GM08714 (cell line): Measurements from ENCODE around the gene NTSR1.

Source experiments
- H3K4me3 ChIP-seq: fragments of 200-500 bp; sonication (Bioruptor generic); 2 replicates; pipeline ENCODE4 v1.5.1; 2014; ENCODE audit warnings: mild to moderate bottlenecking, low read length, inconsistent platforms
- ZNF274 ChIP-seq: IDR thresholded peaks from 2 replicates; pipeline ENCODE4 v1.6.1; 2012; ENCODE audit warnings: mild to moderate bottlenecking, low read depth, low read length

Gene NTSR1

GRCh38 chr20:62748311-62748710, 39.7 kb downstream of the NTSR1 start:
- TF ChIP-seq ZNF274: no peak
- no peak overlapping the region for H3K4me3 ChIP-seq

- no peak for TF ChIP-seq ZNF274
- H3K4me3 ChIP-seq: no peak overlapping the region
Measured at GRCh38 chr20:62749851-62750445, 41.3 kb downstream of the NTSR1 start.

- no peak overlapping the region for H3K4me3 ChIP-seq
- no peak for TF ChIP-seq ZNF274
Measured at GRCh38 chr20:62751551-62752150, 43.0 kb downstream of the NTSR1 start.

GRCh38 chr20:62752181-62752670, 43.6 kb downstream of the NTSR1 start:
- TF ChIP-seq ZNF274: no peak

GRCh38 chr20:62752671-62753501, 44.2 kb downstream of the NTSR1 start:
- TF ChIP-seq ZNF274: no peak
- H3K4me3 ChIP-seq: no peak overlapping the region

More at GRCh38 chr20:62752181-62752670, 43.6 kb downstream of the NTSR1 start:
- no peak overlapping the region for H3K4me3 ChIP-seq

- TF ChIP-seq ZNF274: no peak
- H3K4me3 ChIP-seq: no peak overlapping the region
Measured at GRCh38 chr20:62753626-62754025, 45.0 kb downstream of the NTSR1 start.

GRCh38 chr20:62754122-62754990, 45.7 kb downstream of the NTSR1 start:
- no peak overlapping the region for H3K4me3 ChIP-seq
- no peak for TF ChIP-seq ZNF274

- no peak overlapping the region for H3K4me3 ChIP-seq
- TF ChIP-seq ZNF274: no peak
Measured at GRCh38 chr20:62754991-62755356, 46.3 kb downstream of the NTSR1 start.

- TF ChIP-seq ZNF274: no peak
Measured at GRCh38 chr20:62755817-62756724, 47.4 kb downstream of the NTSR1 start.

GRCh38 chr20:62758226-62758912, 49.7 kb downstream of the NTSR1 start:
- H3K4me3 ChIP-seq: no peak overlapping the region
- no peak for TF ChIP-seq ZNF274

More at GRCh38 chr20:62755817-62756724, 47.4 kb downstream of the NTSR1 start:
- no peak overlapping the region for H3K4me3 ChIP-seq

- TF ChIP-seq ZNF274: no peak
- no peak overlapping the region for H3K4me3 ChIP-seq
Measured at GRCh38 chr20:62759981-62760431, 51.4 kb downstream of the NTSR1 start.

GRCh38 chr20:62760471-62760855, 51.8 kb downstream of the NTSR1 start:
- no peak overlapping the region for H3K4me3 ChIP-seq
- TF ChIP-seq ZNF274: no peak
